HG02885 (cell line): Measurements from ENCODE around the gene TUT7.
"Not testable (repeated sequence)": the region's sequence is repeated elsewhere in the genome, so short reads cannot be mapped to it uniquely, and the experiment has no call there.

Source experiments
- ATAC-seq: cut with Tn5 transposase; IDR thresholded peaks from one replicate; pipeline ENCODE4 v1.9.1; 2021; ENCODE audit warnings: mild to moderate bottlenecking; ENCODE audit not compliant: unreplicated experiment, poor library complexity

The TUT7 gene

DNA sequence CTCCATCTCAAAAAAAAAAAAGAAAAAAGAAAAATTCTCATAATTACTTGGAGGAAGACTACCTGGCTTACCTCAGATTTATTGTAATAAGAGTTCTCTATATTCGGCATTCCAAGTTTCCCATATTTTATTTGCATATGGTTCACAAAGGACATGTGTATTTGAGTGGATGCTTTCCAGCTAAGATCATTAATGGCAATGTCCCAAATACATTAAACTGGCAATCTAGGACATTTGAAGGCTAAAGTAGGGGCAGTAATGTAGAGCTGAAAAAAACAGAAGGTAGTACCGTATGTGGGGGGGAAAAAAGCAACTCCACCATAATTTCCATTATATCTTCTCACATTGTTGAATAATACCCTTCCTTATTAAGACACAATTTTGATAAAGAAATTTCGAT is 4.9 kb downstream of the TUT7 start:
- ATAC-seq: no peak

DNA sequence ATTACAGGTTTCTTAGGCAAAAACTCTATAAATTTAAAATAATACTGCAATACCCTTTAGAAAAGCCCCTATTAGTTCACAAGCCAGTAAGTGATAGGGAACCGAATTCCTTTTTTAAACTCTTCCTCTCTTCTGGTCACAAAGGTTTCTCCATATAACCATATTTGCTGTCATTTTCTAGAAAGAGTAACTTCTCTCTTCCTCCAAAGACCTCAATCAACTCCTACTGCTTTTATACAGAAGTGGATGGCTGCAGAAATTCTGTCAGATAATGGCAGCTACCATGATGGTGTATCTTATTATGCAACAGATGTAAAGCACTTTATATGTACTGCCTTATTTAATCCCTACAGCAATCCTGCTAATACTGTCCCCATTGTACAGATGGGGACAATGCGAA is 6.2 kb downstream of the TUT7 start:
- ATAC-seq: no peak

DNA sequence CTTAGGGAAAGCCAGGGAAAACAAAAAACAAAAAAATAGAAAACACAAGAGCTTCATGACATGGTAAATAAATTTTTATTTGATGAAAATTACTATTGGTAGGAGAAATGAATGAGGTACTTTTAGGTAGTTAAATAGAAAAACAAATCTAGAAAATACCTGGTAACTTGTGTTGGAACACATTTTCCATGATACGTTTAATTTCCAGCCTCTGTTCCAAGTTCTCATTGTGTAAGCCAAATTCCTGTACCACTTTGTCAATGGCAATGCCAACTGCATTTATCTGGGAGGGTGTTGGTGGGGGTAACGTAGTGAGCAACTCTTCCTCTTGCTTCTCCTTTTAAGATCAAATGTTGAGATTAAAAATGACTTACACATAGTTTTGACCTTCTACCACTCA is 9.4 kb downstream of the TUT7 start:
- ATAC-seq: no peak

DNA sequence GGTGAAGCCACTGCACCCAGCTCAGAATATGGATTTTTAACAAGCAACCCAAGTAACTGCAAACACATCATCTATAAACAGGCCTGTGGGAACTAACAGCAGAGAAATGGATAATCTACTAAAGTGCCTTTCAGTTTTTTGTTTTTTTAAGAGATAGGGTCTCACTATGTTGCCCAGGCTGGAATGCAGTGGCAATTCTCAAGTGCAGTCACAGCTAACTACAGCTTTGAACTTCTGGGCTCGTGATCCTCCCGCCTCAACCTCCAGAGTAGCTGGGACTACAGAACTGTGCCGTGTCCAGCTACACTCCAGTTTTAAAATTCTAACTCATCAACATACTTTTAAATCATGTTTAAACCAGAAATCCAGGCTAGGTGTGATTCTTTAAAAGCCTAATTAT is 11.9 kb downstream of the TUT7 start:
- no peak for ATAC-seq

DNA sequence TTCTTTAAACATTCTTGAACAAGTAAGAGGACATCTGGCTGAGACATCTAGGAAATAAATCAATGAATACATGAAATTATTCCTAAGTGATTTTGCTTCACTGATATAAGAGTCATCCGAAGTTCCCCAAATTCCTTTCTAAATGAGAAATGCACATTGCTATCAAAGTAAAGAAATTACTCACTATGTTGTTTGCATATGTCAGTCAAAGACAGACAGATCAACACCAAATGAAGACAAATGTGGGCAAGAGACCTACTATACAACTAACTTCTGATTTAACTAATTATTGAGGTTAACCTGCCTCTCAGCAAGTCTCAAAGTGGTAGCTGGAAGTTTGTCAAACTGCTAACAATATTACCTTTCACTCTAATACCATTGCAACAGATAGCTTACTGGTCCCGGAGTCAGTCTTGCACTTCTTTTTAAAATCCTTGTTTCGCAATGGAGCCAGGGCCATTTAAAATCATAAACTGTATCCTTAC is 13.2 kb downstream of the TUT7 start:
- no peak for ATAC-seq

DNA sequence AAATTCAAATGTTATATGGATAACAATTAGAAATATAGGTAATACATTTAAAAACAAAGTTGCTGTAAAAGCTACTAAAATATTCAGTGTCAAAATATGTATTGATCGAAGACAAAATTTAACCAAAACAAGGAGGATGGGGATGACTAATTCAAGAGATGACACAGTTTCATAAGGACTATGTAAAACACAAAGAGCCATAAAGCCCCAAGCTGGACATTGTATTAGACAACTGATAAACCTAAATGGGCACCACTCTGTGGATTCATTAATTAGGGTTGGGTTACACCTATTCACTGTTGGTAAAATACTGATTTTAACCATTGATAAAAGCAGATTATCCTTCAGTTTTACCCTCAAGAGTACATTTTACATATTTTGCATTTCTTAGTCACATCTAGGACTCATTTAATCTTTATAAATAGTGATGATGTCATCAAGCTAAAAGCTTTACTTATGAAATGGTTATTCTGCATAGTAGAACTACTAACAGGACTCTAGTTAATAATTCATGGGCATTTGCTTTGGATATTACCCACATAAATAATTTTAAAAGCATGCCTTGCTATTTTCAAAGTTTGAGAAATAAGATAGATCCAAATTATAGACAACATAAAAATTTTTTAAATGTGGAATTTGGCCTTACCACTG is 13.7 kb downstream of the TUT7 start:
- peak; percentile 30 for ATAC-seq

DNA sequence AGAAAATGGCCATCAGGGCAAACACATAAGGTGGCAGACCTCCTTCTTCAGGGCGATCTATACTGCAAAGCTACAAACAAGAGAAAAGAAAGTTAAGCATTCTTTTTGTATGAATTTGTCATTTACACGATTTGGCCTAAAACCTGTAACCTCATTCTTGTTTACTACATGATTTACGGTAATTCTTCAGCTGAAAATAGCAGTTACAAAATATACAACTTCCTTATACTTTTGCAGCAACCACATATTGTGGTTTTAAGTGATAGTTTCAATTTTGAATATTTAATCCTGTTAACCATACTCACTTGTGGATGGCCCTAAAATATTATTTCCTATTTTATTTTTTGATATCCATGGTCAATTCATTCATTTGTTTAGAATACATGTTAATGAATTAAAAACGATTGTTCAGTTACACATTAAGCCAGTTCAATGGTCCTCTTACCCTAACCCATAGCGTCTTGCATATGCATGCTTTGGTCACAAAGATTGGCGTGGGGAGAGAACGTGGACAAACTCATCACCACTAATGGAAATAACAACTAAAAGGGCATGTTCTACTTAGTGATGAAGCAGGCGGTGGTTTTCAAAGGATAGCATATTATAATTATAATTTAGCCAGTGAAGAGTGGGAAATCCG is 16.6 kb downstream of the TUT7 start:
- ATAC-seq: peak; percentile 32

DNA sequence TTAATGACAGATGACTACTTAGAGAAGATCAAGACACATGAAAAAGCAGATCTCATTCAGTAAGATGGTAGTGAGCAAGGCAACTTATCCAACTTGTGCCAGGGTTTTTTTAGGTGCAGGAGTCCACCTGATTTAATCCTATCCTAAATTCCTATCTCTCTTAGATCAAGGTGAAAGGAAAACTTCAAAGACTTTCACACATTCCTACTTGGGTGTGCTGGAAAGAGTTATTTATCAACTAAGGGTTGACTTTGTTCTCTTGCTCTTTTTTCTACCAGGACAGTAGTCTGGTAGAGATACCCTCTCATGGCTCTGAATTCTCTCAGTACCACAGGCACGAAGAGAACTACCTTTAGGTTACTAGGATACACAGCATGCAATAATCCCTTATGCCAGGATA is 18.2 kb downstream of the TUT7 start:
- ATAC-seq: no peak

DNA sequence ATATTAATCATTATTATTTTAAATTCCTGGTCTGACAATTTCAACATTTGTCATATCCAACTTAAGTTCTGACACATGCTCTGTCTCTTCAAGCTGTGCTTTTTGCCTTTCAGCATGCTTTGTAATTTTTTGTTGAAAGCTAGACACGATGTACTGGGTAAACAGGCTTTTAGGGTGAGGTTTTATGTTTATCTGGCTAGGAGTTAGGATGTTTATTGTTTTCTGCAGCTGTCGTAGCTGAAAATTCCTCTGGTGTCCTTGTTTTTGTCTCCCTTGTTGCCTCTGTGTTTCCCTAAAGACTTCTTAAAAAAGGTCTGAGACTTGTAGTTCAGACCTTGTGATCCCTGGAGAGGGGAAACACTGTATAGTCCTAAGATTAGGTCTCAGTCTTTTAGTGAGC is 20.6 kb downstream of the TUT7 start:
- ATAC-seq: no peak

DNA sequence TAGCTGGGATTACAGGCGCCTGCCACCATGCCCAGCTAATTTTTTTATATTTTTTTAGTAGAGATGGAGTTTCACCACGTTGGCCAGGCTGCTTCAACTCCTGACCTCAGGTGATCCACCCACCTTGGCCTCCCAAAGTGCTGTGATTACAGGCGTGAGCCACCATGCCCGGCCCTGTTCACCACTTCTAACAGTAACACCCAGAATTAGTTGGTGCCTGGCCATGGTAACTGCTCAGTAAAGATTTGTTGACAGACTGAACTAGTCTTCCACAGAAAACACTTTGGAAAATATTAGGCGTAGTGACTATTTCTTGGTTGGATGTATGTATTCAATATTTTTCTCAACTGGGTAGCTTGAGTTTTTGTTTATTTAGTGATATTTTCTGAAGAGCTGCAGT is 24.0 kb downstream of the TUT7 start:
- no peak for ATAC-seq

DNA sequence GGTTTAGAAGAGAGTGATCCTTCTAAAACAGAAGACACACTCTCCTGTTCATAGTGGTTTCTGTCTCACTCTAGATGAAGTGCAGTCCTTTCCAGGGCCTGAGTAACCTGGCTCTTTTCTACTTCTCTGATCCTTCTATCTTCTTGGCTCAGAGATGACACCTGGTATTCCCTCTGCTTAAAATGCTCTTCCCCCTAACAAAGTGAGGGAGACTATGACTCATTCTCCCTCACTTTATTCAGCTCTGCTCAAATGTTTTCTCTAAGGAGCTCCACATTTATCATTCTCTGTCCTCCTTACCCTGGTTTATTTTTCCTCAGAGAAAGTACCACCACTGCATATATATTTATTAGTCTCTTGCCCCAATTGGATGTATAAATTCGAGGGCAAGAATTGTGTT is 24.6 kb downstream of the TUT7 start:
- ATAC-seq: no peak

DNA sequence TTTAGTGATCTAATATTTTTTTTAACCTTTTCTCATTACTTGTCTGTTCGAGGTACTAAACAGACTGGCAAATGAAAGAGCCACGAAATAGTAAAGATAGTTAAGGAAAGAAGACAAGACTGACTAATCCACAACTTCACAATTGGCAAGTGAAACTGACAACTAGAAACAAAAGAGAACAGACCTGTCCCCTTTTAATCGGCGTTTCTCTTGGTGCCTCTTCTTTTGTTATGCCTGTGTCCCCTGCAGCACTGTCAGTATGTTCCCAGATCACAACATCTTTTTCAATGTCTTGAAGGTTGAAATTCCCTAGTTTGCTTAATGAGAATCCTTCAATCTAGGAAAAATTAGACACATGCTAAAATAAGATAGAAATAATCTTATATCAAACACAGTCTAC is 26.1 kb downstream of the TUT7 start:
- no peak for ATAC-seq

DNA sequence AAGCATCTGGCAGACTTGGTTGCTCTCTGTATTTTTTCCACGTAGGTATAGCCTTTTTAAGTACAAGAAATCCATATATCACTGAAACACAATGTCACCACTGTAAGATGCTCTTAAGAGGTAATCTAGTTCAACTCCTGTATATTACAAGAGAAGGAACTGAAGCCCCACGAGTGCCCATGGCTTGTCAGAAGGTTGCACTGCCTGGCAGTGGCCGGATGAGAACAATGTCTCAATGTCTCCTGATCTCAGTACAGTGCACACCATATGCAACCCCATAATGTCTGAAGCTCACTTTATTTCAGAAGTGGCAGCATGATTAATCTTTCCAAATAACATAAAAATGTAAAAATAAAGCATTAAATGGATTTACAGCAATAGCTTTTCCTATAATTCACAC is 27.7 kb downstream of the TUT7 start:
- ATAC-seq: no peak

DNA sequence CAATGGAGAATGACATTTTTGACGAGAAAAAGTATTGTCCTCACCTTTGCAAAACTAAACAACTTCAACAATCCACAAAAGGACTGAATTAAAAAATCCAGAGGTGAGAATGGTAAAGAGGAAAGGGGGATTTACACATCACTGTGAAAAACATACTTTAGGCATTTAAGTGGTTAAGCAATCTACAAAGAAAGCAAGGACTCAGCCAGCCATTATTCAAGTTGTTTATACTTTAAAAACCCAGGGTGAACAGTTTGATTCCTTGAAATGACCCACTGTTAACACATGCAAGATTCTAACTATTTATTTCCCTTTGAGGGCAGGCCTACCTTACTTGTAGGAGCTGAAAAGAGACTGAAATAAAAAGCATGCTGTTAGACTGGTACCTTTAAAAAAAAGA is 29.3 kb downstream of the TUT7 start:
- ATAC-seq: no peak

DNA sequence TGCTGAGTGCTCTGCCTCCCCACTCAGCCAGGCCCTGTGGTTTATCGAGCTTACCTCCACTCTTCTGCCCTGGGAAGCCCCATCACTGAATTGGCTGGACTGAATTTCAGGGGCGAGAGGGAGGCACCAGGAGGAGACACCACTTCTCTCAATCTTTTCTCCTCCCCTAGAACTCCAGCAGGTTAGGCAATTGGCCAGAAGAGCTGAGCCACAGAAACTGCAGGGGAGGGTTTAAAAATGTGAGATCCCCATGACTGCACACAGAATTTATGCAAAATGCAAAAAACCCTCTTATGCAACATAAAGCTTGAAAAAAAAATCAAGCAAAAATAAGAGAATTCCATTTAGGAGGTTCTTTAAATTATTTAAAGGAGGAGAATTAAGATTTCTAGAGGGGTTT is 29.9 kb downstream of the TUT7 start:
- ATAC-seq: peak; percentile 85

DNA sequence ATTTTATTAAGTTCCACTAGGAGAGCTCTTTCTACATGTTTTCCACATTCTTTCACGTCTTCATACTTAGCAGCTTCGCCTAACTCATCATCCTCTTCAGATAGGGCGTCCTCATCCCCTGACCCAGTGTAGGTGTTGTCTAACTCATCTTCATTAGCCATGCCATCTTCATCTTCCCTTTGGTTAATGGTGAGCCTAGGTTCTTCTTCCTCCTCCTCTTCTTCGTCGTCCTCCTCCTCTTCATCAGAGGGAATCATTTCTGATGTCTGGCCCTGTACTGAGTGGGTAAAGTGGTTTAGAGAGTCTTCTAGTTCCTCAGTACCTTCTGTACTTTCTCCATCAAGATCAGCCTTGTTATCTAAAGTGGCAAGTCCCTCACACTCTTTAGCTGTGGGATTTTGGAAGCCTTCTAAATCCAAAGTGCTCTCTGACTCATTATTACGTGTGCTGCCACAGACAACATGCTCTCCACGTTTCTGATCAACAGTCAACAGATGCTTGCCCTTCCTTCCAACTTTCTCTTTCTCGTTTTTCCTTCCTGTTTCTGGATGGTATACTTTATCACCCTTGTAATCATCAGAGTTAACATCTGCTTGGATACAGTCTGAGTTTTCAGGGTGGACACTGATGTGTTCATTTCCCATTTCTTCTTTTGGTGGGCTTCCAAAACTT is 31.1 kb downstream of the TUT7 start:
- ATAC-seq: no peak

DNA sequence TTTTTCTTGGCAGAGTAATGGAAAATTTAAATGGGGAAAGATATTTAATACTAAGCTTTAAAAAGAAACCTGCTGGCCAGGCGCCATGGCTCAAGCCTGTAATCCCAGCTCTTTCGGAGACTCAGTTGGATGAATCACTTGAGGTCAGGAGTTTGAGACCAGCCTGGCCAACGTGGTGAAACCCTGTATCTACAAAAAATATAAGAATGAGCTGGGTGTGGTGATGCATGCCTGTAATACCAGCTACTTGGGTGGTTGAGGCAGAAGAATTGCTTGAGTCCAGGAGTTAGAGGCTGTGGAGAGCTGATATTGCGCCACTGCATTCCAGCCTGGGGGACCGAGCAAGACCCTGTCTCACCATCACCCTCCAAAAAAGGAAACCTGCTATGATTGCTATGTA is 32.8 kb downstream of the TUT7 start:
- no peak for ATAC-seq

DNA sequence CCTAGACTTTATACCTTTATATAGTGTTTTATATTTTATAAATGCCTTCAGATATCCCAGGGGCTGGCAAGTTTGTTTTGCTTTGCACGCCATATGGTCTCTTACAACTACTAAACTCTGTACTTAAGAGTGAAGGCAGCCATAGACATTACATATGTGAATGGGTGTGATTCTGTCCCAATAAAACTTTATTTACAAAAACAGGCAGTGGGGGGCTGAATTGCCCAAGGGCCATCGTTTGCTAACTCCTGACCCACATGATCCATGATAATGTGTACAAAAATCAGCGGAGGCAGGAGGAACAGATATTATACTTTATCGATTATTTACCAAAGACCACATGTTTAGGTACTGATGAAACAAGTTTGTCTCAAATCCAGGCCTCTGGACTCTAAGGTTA is 36.0 kb downstream of the TUT7 start:
- no peak for ATAC-seq

DNA sequence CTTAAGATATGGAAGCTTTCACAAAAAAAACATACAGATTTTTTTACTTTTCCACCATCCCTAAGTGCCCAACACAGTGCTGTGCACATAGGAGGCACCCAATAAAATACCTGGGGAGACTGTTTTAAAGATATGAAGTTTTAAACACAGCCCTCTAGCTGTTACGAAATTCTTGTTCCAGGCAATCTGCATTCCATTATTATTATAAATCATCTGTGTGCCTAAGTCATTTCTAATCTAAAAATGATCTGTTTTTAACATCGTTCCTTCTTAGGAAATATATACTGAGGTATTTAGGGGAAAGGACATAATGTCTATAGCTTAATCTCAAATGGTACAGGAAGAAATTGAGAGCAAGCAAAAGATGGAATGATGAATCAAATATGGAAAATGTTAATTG is 39.1 kb downstream of the TUT7 start:
- no peak for ATAC-seq

DNA sequence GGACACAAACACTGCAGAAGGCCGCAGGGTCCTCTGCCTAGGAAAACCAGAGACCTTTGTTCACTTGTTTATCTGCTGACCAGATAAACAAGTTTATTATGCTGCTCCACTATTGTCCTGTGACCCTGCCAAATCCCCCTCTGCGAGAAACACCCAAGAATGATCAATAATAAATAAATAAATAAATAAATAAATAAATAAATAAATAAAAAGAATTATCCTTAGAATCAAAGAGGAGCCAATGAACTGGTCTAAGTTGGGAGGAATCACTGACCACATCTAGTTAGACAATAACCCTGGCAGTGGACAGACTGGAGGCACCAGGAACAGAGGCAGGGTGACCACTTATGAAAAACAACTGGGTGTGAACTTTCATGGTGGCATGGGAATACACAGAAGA is 41.3 kb downstream of the TUT7 start:
- not testable (repeated sequence) for ATAC-seq

DNA sequence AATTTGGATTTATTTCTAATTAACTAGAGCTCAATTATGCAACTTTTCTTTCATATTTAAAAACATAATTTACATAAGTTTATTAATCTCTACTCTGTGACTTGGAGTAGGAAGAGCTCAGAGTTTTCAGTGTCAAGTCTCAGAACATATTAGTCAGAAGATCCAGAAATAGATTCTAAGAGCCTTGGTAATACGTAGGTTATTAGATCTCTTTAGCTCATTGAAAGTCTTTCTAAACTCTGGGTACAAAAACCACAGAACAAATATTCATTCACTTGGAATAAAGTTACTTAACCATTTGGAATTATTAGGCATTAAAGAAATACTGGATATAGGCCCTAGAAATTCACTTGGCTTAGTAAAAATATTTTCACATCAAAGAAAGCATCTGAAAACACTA is 45.5 kb downstream of the TUT7 start:
- no peak for ATAC-seq

DNA sequence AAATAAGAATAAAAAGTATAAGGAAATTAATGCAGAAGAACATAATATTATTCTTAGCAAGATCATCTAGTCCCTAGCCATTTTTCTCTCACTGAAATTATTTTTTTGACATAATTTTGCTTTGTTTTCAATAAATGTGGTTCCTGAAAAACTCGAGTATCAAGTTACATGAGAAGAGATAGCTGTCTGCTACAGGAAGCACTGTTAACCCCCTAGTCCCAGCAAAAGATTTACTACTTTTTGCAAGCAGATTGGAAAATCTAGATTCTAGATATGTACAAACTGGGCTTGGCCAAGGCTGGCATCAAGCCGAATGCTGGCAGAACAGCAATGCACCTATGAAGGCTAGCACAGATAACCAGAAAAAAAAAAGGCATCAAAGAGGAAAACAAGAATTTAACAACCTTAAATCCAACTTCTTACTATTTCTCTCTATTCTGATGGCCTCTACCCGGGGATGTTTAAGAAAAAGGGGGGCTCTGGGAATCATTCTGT is 49.9 kb downstream of the TUT7 start:
- ATAC-seq: no peak
